DMS79 (cell line): ENCODE results near the gene NOC4L.
"Not testable (repeated sequence)": the region's sequence is repeated elsewhere in the genome, so short reads cannot be mapped to it uniquely, and the experiment has no call there.

Source experiments
- DNase-seq: peaks from one replicate; lab custom pipeline; 2025; lab: John Stamatoyannopoulos, UW

The NOC4L gene

DNA sequence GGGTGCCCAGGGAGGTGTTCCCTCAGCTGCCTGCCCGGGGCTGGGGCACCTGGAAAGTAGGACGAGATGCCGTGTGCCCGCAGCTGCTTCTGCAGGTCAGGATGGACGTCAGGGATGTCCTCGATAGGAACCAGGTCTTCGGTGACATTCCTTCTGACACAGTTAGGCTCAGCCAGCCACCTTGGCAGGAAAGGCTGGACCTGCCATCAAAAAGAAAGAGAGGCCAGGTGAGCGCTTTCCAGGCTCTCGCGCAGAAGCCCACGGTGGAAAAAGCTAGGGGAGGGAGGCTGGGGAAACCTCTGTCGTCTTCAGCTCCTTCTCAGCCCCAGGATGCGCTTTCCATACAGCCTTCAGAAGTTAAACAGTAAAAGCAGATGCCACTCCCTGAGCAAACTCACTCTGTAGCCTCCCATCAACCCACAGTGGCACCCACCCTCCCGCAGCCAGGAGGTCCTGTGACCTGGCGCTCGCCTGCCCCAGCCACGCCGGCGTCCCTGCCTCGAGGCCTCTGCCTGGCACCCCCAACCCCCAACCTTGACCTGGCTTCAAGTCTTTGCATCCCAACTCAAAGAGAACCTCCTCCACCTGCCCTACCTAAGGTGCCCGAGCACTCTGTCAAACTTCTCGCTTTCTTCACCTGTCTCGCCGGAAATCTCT, 1.4 kb upstream of the NOC4L start:
- DNase-seq, result no peak

- DNase-seq, result no peak
Observed at GRCh38 chr12:132143336-132144071, 753 bp upstream of the NOC4L start.

- DNase-seq, result no peak
Observed at GRCh38 chr12:132144810-132145168, 532 bp downstream of the NOC4L start.

DNA sequence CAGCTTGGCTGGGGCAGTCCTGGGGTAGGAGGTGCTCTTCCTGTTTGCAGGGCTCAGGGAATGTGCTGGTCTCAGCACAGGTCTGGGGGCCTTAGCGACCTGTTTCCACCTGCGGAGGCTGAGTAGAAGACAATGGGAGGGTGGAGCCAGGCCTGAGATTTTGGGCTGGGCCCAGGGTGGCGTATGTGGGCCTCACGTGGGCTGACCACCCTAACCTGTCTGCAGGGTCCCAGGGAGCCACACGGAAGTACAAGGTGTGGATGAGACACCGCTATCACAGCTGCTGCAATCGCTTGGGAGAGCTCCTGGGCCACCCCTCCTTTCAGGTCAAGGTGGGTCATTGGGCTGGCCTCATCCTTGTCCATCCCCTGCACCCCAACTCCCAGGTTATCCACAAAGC, 1.1 kb downstream of the NOC4L start:
- DNase-seq, result no peak

DNA sequence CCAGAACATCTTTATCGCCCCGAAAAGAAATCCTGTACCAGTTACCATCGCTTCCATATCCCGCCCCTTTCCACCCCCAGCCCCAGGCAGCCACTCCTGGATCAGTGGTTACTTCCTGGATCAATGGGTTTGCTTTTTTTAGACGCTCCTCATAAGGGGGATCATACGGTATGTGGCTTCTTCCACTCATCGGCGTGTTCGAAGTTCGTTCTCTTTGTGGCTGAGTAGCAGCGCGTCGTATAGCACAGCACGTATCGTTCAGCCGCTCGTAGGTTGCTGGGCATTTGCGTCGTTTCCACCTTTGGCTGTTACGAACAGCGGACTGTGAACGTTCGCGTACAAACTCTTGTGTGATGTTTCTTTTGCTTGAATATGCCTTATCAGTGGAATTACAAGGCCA, 1.8 kb downstream of the NOC4L start:
- DNase-seq, result no peak

GRCh38 chr12:132146772-132147422, 2.6 kb downstream of the NOC4L start:
- no peak for DNase-seq

DNA sequence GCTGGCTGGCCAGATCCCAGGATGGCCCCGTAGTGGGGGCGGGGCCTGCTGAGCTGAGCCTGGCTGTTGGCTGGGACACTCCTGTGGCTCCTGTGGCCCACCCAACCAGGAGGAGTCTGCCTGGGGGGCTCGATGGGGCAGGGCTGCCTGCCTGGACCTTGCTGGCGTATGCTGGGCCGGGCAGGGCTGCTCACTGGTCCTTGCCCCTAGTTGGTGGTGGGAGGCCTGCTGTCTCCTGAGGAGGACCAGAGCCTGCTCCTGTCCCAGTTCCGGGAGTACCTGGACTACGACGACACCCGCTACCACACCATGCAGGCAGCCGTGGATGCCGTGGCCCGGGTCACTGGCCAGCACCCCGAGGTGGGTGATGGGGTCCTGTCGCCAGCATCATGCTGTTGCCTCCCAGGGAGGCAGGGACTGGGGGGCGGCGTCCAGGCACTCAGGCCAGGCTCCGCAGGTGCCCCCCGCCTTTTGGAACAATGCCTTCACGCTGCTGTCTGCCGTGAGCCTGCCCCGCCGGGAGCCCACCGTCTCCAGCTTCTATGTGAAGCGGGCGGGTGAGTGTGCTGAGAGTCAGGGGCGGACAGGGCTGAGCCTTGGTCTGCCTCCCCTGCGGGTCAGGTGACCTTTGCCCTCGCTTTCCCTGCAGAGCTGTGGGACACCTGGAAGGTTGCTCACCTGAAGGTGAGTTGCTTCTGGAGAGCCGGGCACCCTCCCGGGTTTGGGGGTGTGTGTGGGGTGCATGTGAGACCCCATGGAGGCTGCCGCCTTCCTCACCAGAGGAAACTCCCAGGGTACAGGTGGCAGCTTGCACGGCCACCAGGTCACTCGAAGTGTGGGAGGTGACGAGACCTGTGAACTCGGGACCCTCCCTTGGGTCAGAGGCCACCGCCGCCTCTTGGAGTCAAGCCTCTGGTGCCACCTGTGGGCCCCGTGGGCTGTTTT, 3.4 kb downstream of the NOC4L start:
- DNase-seq, result no peak

- DNase-seq, result no peak
Observed at GRCh38 chr12:132148368-132149045, 4.2 kb downstream of the NOC4L start.

DNA sequence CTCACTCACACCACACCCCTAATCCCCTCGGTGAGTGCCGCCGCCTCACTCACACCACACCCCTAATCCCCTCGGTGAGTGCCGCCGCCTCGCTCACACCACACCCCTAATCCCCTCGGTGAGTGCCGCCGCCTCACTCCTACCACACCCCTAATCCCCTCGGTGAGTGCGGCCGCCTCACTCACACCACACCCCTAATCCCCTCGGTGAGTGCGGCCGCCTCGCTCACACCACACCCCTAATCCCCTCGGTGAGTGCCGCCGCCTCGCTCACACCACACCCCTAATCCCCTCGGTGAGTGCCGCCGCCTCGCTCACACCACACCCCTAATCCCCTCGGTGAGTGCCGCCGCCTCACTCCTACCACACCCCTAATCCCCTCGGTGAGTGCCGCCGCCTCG, 5.3 kb downstream of the NOC4L start:
- not testable (repeated sequence) for DNase-seq

DNA sequence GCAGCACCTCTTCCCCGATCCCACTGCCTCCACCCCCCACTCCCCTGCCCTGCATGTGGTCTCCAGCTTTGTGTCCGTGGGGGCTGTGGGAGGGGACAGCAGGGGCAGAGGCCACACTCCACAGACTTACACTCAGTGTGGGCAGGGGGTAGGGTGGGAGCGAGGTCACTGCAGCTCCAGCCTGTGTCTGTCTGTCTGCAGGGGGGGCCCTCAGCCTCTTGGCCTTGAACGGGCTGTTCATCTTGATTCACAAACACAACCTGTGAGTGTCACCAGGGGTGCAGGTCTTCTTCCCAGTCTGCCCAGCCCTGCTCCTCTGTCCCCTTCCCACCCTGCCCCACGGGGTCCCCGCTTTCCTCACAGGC, 6.5 kb downstream of the NOC4L start:
- DNase-seq, result no peak

- DNase-seq, result no peak
Observed at GRCh38 chr12:132151145-132151765, 7.0 kb downstream of the NOC4L start.

DNA sequence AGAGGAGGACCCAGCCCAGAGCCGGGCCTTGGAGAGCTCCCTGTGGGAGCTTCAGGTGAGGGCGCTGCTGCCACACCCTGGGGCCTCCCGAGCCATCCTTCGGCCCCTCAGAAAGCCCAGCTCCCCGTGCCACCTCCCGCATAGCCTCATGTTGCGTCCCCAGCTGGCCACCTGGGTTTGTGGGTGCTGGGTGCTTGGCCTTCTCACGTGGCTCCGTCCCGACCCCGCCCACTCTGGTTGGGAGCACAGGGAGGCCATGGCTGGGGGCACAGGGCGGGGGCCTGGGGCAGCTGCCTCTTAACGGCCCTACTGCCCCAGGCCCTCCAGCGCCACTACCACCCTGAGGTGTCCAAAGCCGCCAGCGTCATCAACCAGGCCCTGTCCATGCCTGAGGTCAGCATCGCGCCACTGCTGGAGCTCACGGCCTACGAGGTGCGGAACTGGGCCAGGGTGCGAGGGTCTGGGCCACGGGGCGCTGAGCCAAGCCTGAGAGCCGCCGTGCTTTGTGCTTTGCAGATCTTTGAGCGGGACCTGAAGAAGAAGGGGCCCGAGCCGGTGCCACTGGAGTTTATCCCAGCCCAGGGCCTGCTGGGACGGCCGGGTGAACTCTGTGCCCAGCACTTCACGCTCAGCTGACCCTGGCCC, 7.6 kb downstream of the NOC4L start:
- DNase-seq, result no peak

GRCh38 chr12:132152411-132152821, 8.2 kb downstream of the NOC4L start:
- DNase-seq, result no peak

DNA sequence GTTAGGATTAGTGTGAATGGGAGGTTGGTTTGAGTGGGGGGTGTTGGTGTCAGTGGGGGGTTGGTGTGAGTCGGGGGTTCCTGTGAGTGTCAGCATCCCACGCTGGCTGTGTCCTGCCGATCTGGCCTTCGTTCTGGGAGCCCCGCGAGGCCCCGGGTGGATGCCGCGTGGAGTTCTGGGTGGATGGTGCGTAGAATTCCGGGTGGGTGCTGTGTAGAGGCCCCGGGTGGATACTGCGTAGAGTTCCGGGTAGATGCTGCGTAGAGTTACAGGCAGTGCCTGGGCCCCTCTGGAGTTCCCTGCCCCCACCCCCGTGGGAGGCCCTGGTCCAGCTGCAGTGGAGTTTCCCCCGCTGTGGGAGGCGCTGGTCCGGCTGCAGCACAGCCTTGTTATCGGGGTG, 8.7 kb downstream of the NOC4L start:
- no peak for DNase-seq

DNA sequence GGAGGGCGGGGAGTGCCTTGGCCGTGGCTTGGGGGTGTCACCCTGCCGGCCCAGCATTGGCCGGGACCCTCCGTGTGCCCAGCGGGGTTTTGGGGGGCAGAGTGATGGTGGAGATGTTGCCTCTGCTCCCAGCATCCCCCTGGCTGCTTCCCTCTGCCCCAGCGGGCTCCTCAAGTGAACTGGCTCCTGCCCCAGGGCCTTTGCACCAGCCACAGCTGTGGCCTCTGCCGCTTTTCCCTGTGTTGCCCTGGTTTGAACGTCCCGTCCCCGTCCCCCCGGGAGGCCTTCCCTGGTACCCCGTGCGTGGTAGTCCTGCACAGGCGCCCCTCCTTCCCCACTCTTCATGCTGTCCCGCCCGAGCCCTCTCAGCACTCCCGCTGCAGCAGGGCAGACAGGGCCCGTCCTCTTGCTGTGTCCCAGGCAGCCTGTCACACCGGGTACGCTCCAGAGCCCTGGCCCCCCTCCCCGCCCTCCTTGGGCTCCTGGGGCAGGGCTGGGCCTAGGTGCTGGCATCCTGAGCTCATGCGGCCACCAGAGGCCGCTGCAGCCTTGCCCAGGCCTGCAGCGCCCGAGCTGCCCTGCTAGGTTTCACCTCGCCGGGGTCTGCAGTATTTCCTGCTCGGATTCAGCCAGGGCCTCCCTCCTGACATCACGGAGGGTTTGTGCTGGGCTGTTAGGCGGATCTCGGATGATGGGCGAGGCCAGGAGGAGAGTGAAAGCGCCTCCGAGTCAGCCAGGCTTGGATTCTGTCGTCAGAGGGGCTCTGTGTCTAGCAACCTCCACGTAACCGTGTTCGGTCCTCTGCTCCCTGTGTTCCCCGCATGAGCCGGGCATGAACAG, 9.5 kb downstream of the NOC4L start:
- peak; percentile 79 for DNase-seq

GRCh38 chr12:132154341-132154761, 10.1 kb downstream of the NOC4L start:
- peak; percentile 43 for DNase-seq

GRCh38 chr12:132154941-132155770, 10.9 kb downstream of the NOC4L start:
- DNase-seq, result no peak

DNA sequence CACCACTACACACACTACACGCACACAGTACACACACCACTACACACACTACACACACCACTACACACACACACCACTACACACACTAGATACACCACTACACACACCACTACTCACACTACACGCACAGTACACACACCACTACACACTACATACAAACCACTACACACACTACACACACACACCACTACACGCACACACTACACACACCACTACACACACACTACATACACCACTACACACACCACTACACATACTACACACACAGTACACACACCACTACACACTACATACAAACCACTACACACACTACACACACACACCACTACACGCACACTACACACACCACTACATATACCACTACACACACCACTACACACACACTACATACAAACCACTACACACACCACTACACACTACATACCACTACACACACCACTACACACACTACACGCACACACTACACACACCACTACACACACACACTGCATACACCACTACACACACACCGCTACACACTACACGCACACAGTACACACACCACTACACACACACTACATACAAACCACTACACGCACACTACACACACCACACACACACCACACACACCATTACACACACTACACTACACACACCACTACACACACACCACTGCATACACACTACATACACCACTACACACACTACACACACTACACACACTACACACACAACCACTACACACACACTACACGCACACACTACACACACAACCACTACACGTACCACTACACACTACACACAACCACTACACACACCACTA, 11.7 kb downstream of the NOC4L start:
- DNase-seq, result no peak
